Measurements from ENCODE around the gene ATXN1.

GRCh38 chr6:16480763-16481560, 280.3 kb downstream of the ATXN1 start:
- TF ChIP-seq CHD2 (IDR thresholded peaks at IDR 0.05; ENCODE audit: low read length, partially characterized antibody), result no peak
- no peak for TF ChIP-seq GABPA (IDR thresholded peaks at IDR 0.05; ENCODE audit: low read depth)
- TF ChIP-seq, protein P1, sequence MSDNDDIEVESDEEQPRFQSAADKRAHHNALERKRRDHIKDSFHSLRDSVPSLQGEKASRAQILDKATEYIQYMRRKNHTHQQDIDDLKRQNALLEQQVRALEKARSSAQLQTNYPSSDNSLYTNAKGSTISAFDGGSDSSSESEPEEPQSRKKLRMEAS (IDR thresholded peaks at IDR 0.05; ENCODE audit: low read depth), result no peak
- TF ChIP-seq, protein P2, sequence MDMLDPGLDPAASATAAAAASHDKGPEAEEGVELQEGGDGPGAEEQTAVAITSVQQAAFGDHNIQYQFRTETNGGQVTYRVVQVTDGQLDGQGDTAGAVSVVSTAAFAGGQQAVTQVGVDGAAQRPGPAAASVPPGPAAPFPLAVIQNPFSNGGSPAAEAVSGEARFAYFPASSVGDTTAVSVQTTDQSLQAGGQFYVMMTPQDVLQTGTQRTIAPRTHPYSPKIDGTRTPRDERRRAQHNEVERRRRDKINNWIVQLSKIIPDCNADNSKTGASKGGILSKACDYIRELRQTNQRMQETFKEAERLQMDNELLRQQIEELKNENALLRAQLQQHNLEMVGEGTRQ (IDR thresholded peaks at IDR 0.05; ENCODE audit: borderline replicate concordance, low read depth, low read length), result no peak
- no peak for TF ChIP-seq YY1 (IDR thresholded peaks at IDR 0.05; ENCODE audit: low read depth)
- TF ChIP-seq, protein P3, sequence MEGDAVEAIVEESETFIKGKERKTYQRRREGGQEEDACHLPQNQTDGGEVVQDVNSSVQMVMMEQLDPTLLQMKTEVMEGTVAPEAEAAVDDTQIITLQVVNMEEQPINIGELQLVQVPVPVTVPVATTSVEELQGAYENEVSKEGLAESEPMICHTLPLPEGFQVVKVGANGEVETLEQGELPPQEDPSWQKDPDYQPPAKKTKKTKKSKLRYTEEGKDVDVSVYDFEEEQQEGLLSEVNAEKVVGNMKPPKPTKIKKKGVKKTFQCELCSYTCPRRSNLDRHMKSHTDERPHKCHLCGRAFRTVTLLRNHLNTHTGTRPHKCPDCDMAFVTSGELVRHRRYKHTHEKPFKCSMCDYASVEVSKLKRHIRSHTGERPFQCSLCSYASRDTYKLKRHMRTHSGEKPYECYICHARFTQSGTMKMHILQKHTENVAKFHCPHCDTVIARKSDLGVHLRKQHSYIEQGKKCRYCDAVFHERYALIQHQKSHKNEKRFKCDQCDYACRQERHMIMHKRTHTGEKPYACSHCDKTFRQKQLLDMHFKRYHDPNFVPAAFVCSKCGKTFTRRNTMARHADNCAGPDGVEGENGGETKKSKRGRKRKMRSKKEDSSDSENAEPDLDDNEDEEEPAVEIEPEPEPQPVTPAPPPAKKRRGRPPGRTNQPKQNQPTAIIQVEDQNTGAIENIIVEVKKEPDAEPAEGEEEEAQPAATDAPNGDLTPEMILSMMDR (IDR thresholded peaks at IDR 0.05), result no peak
- TF ChIP-seq, protein P4, sequence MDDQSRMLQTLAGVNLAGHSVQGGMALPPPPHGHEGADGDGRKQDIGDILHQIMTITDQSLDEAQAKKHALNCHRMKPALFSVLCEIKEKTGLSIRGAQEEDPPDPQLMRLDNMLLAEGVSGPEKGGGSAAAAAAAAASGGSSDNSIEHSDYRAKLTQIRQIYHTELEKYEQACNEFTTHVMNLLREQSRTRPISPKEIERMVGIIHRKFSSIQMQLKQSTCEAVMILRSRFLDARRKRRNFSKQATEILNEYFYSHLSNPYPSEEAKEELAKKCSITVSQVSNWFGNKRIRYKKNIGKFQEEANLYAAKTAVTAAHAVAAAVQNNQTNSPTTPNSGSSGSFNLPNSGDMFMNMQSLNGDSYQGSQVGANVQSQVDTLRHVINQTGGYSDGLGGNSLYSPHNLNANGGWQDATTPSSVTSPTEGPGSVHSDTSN (IDR thresholded peaks at IDR 0.05), result no peak
- TF ChIP-seq SIN3A (IDR thresholded peaks at IDR 0.05; ENCODE audit: borderline replicate concordance, low read depth, low read length), result no peak
- TF ChIP-seq RXRA (IDR thresholded peaks at IDR 0.05; ENCODE audit: borderline replicate concordance, low read depth), result no peak
- no peak for TF ChIP-seq EP300 (IDR thresholded peaks at IDR 0.05; ENCODE audit: borderline replicate concordance in 1 of 2, low read depth in 1 of 2, low read length in 1 of 2)
- TF ChIP-seq POLR2AphosphoS5 (IDR thresholded peaks at IDR 0.05; ENCODE audit: low read depth, low read length), result no peak
- no peak for TF ChIP-seq FOSL2 (IDR thresholded peaks at IDR 0.05; ENCODE audit: borderline replicate concordance, low read depth)
- TF ChIP-seq, protein P5, sequence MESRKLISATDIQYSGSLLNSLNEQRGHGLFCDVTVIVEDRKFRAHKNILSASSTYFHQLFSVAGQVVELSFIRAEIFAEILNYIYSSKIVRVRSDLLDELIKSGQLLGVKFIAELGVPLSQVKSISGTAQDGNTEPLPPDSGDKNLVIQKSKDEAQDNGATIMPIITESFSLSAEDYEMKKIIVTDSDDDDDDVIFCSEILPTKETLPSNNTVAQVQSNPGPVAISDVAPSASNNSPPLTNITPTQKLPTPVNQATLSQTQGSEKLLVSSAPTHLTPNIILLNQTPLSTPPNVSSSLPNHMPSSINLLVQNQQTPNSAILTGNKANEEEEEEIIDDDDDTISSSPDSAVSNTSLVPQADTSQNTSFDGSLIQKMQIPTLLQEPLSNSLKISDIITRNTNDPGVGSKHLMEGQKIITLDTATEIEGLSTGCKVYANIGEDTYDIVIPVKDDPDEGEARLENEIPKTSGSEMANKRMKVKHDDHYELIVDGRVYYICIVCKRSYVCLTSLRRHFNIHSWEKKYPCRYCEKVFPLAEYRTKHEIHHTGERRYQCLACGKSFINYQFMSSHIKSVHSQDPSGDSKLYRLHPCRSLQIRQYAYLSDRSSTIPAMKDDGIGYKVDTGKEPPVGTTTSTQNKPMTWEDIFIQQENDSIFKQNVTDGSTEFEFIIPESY (IDR thresholded peaks at IDR 0.05; ENCODE audit: borderline replicate concordance, low read depth), result no peak

Measured in SK-N-SH (cell line).